Nephron progenitor cell (in vitro differentiated cells): ENCODE measurements around the gene CREG2.

Experiments used
- DNase-seq: peaks from one replicate; pipeline ENCODE4 v3.0.0; 2021
- H3K27ac Mint-ChIP-seq: 2 replicates; pipeline ENCODE4 v1.8.0; 2021; ENCODE audit warnings: mild to moderate bottlenecking, moderate library complexity, mixed read lengths
- H3K27me3 Mint-ChIP-seq: 2 replicates; pipeline ENCODE4 v1.8.0; 2021; ENCODE audit warnings: mild to moderate bottlenecking, low read depth, mixed read lengths; ENCODE audit not compliant: poor library complexity
- H3K36me3 Mint-ChIP-seq: 2 replicates; pipeline ENCODE4 v1.8.0; 2021; ENCODE audit warnings: low read depth, mixed read lengths
- H3K4me1 Mint-ChIP-seq: 2 replicates; pipeline ENCODE4 v1.8.0; 2021; ENCODE audit warnings: mixed read lengths
- H3K4me3 Mint-ChIP-seq: 2 replicates; pipeline ENCODE4 v1.8.0; 2021; ENCODE audit warnings: mild to moderate bottlenecking, moderate library complexity, mixed read lengths
- H3K9me3 Mint-ChIP-seq: 2 replicates; pipeline ENCODE4 v1.8.0; 2021; ENCODE audit warnings: mild to moderate bottlenecking, moderate library complexity, mixed read lengths
- TF ChIP-seq, protein P1 (sequence below): fragments of 200-600 bp; sonication (generic); IDR thresholded peaks from 2 replicates; pipeline ENCODE4 v1.5.0; 2021; ENCODE audit warnings: antibody characterized with exemption

Gene CREG2

DNA sequence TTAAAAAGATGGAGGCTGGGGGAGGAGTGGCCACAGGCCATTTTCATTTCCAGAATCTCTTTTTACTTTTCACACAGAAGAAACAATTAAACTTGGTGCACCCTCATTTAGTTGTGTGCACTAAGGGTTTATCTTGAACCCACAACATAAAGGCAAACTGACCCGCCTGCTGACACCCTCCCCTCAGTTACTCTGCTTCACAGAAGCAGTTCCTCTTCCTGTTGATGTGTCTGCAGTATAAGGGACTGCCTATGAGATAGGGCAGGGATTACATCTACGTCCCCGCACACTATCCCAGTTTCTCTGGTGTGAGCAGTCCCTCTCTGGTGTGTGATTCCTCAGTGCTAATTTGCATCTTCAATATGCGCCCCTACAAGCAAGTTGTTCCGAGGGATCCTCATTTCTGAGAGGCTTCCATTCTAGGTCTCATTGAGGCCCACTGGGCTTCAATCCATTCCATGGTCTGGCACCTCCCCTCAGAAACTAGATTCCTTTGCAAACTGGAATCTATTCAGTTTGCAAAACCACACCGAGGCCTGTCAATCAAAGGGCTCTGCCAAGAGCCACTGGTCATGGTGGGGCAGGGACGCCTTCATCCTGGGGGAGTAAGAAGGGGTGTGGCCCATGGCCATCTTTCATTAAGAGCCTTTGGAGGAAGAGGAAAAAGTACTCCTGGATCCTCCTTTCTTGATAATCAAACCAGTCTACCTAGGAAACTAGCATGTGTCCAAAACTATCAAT, 12.3 kb downstream of the CREG2 start:
- DNase-seq: no peak
- H3K27ac Mint-ChIP-seq: no peak overlapping the region

DNA sequence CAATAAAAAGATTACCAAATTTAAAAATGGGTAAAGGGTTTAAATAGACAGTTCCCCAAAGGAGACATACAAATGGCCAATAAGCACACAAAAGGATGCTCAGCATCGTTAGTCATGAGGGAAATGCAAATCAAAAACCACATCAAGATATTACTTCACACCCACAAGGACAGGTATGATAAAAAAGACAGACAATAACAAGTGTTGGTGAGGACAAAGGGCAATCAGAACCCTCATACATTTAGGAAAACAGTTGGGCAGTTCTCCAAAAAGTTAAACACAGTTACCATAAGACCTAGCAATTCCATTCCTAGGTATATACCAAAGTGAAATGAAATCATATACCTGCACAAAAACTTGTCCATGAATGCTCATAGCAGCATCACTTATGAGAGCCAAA, 14.5 kb downstream of the CREG2 start:
- Mint-ChIP-seq H3K27me3 (no peaks in the 10 kb centered on the region), H3K27ac (no peak overlapping the region), H3K9me3 (peaks cover 3% of the 10 kb centered on the region), H3K4me3 (no peak overlapping the region), H3K4me1 (peaks cover 10% of the 10 kb centered on the region), H3K36me3 (no peaks in the 10 kb centered on the region)
- no peak for DNase-seq
- TF ChIP-seq, protein P1, sequence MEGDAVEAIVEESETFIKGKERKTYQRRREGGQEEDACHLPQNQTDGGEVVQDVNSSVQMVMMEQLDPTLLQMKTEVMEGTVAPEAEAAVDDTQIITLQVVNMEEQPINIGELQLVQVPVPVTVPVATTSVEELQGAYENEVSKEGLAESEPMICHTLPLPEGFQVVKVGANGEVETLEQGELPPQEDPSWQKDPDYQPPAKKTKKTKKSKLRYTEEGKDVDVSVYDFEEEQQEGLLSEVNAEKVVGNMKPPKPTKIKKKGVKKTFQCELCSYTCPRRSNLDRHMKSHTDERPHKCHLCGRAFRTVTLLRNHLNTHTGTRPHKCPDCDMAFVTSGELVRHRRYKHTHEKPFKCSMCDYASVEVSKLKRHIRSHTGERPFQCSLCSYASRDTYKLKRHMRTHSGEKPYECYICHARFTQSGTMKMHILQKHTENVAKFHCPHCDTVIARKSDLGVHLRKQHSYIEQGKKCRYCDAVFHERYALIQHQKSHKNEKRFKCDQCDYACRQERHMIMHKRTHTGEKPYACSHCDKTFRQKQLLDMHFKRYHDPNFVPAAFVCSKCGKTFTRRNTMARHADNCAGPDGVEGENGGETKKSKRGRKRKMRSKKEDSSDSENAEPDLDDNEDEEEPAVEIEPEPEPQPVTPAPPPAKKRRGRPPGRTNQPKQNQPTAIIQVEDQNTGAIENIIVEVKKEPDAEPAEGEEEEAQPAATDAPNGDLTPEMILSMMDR: no peak

More for the DNA sequence above, 12.3 kb downstream of the CREG2 start:
- Mint-ChIP-seq H3K27me3 (peaks cover 8% of the 10 kb centered on the region), H3K4me1 (peaks cover 10% of the 10 kb centered on the region), H3K9me3 (peaks cover 3% of the 10 kb centered on the region), H3K36me3 (no peaks in the 10 kb centered on the region), H3K4me3 (no peak overlapping the region)
- TF ChIP-seq, protein P1: no peak

DNA sequence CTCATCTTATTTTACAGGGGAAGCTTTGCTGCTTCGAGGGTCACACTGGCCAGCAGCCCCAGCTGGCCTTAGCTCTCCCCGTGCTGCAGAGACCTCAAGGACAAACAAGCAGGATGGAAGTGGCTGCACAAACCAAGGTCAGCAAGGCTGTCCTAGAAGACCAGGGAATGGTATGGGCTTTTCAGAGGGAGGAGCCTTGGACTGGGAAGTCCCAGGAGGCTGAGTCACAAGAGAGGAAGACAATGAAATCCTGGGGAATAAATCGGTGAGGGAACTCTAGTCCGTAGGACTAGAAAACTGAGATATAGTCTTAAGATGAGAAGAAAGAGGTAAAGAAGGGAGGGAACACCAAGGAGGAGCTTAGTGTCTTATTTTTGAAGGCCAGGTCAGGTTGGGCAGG, 15.7 kb downstream of the CREG2 start:
- H3K4me3 Mint-ChIP-seq: no peak overlapping the region
- H3K4me1 Mint-ChIP-seq: peaks cover 10% of the 10 kb centered on the region
- H3K27ac Mint-ChIP-seq: peak overlapping the region; percentile 40
- no peak for DNase-seq
- H3K9me3 Mint-ChIP-seq: peaks cover 3% of the 10 kb centered on the region
- no peaks in the 10 kb centered on the region for H3K36me3 Mint-ChIP-seq
- TF ChIP-seq, protein P1: no peak
- H3K27me3 Mint-ChIP-seq: no peaks in the 10 kb centered on the region

DNA sequence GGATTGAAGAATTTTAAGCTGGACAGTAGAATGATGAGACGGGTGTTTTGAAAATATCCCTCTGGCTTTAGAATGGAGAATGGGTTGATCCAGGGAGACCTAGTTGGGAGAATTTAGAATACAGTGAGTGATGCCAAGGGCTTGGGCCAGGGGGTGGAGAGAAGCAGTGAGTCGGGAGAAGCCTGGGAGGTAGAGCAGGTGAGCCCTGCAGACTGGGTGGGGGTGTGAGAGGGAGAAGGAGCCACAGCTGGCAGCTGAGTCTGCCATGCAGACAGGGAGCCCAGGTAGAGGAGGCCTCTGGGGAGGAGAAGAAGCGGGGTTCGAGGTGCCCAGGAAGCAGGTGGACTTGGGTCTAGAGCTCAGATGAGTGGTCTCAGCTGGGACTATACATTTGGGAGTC, 18.2 kb downstream of the CREG2 start:
- TF ChIP-seq, protein P1: no peak

DNA sequence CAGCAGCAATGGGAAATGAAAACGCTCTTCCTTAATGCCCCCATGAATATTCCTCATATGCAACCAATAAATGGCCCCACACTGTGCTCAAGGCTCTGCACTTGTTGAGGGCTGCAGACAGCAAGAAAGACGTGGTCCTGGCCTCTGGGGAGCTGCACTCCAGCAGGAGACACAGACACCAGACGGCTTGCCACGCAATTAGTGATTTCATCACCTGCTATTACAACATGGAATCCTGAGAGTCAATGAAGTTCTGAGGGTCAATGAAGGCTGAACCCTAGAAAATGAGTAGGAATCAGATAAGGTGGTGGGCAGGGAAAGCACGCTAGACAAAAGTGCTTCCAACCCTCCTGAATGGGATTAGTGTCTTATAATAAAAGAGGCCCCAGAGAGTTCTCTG, 18.9 kb downstream of the CREG2 start:
- TF ChIP-seq, protein P1: no peak
- H3K36me3 Mint-ChIP-seq: no peaks in the 10 kb centered on the region
- no peaks in the 10 kb centered on the region for H3K27me3 Mint-ChIP-seq
- peaks cover 3% of the 10 kb centered on the region for H3K9me3 Mint-ChIP-seq
- H3K4me1 Mint-ChIP-seq: peaks cover 10% of the 10 kb centered on the region
- DNase-seq: no peak
- H3K4me3 Mint-ChIP-seq: no peak overlapping the region
- H3K27ac Mint-ChIP-seq: no peak overlapping the region

More for the DNA sequence above, 18.2 kb downstream of the CREG2 start:
- Mint-ChIP-seq H3K4me1 (peaks cover 10% of the 10 kb centered on the region), H3K27me3 (no peaks in the 10 kb centered on the region), H3K36me3 (no peaks in the 10 kb centered on the region), H3K9me3 (peaks cover 3% of the 10 kb centered on the region), H3K27ac (no peak overlapping the region), H3K4me3 (no peak overlapping the region)
- no peak for DNase-seq

DNA sequence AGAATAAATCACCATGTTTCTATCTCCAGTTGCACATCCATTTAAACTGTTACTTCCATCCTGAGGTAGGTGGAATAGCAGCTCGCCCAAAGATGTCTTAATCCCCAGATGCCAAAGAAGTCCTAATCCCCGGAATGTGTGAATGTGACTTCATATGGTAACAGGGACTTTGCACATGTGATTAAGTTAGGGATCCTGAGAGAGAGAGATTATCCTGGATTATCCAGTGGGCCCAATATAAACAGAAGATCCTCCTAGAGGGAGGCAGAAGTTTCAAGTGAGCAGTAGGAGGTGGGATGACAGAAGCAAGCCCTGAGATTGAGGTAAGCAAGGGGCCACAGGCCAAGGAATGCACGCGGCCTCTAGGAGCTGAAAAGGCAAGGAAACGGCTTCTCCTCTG, 19.8 kb downstream of the CREG2 start:
- Mint-ChIP-seq H3K27ac (no peak overlapping the region), H3K4me3 (no peak overlapping the region), H3K36me3 (no peaks in the 10 kb centered on the region), H3K27me3 (no peaks in the 10 kb centered on the region), H3K9me3 (peaks cover 3% of the 10 kb centered on the region), H3K4me1 (peaks cover 10% of the 10 kb centered on the region)
- no peak for DNase-seq
- TF ChIP-seq, protein P1: no peak
